Stimulated activated CD8-positive, alpha-beta memory T cell treated with anti-CD3 and anti-CD28 coated beads, Interleukin-15, amount 100 ng/mL, for 1 hour (primary cell): Measurements from ENCODE around the gene TIRAP.
"Not testable (repeated sequence)": the region's sequence is repeated elsewhere in the genome, so short reads cannot be mapped to it uniquely, and the experiment has no call there.

Source experiments
- DNase-seq: peaks from one replicate; pipeline ENCODE4 v3.0.0-alpha.2; 2020; ENCODE audit warnings: low read depth

TIRAP gene

GRCh38 chr11:126288237-126288636 lies 5.3 kb downstream of the TIRAP start:
- no peak for DNase-seq

GRCh38 chr11:126290887-126291286 lies 8.0 kb downstream of the TIRAP start:
- DNase-seq: no peak

GRCh38 chr11:126293726-126294125 lies 10.8 kb downstream of the TIRAP start:
- DNase-seq: no peak

GRCh38 chr11:126297004-126297403 lies 14.1 kb downstream of the TIRAP start:
- no peak for DNase-seq

- peak; percentile 64 for DNase-seq
Measured at GRCh38 chr11:126303623-126304456, 20.9 kb downstream of the TIRAP start, which contains the start of gene DCPS. DCPS (plus strand) TSS chr11:126304060; CDS start chr11:126304081, 21 bp downstream.

GRCh38 chr11:126304457-126305075 lies 21.7 kb downstream of the TIRAP start:
- no peak for DNase-seq

- DNase-seq: no peak
Measured at GRCh38 chr11:126305699-126306098, 22.8 kb downstream of the TIRAP start.

- DNase-seq: no peak
Measured at GRCh38 chr11:126307706-126308105, 24.8 kb downstream of the TIRAP start.

GRCh38 chr11:126308271-126308671 lies 25.4 kb downstream of the TIRAP start:
- no peak for DNase-seq

GRCh38 chr11:126308771-126309170 lies 25.9 kb downstream of the TIRAP start:
- DNase-seq: not testable (repeated sequence)

- DNase-seq: peak; percentile 32
Measured at GRCh38 chr11:126310200-126310991, 27.5 kb downstream of the TIRAP start.

GRCh38 chr11:126310992-126311310 lies 28.1 kb downstream of the TIRAP start:
- no peak for DNase-seq

GRCh38 chr11:126311401-126312291 lies 28.8 kb downstream of the TIRAP start:
- DNase-seq: no peak

GRCh38 chr11:126312961-126313360 lies 30.1 kb downstream of the TIRAP start:
- no peak for DNase-seq

GRCh38 chr11:126313826-126314225 lies 30.9 kb downstream of the TIRAP start:
- DNase-seq: no peak

- DNase-seq: no peak
Measured at GRCh38 chr11:126317432-126317755, 34.5 kb downstream of the TIRAP start.

GRCh38 chr11:126317756-126318573 lies 35.1 kb downstream of the TIRAP start:
- DNase-seq: no peak

- no peak for DNase-seq
Measured at GRCh38 chr11:126318574-126319373, 35.9 kb downstream of the TIRAP start.

GRCh38 chr11:126319374-126319740 lies 36.5 kb downstream of the TIRAP start:
- no peak for DNase-seq

GRCh38 chr11:126322996-126323395 lies 40.1 kb downstream of the TIRAP start:
- DNase-seq: no peak
